HEK293T (cell line): ENCODE measurements around the gene USP24.

ENCODE experiments used
- ARNT ChIP-seq: fragments of 450-650 bp; IDR thresholded peaks from 2 replicates; pipeline ENCODE4 v1.6.1; 2017; ENCODE audit warnings: mild to moderate bottlenecking
- BHLHE40 ChIP-seq: fragments of 450-650 bp; IDR thresholded peaks from 2 replicates; pipeline ENCODE4 v1.6.1; 2016; ENCODE audit warnings: mild to moderate bottlenecking, moderate library complexity, borderline replicate concordance
- ELF4 ChIP-seq: fragments of 450-650 bp; IDR thresholded peaks from 2 replicates; pipeline ENCODE4 v1.6.1; 2017; ENCODE audit warnings: antibody characterized with exemption
- FOXA1 ChIP-seq: fragments of 450-650 bp; IDR thresholded peaks from 2 replicates; pipeline ENCODE4 v1.6.1; 2016; ENCODE audit warnings: mild to moderate bottlenecking
- FOXK2 ChIP-seq: fragments of 450-650 bp; IDR thresholded peaks from 2 replicates; pipeline ENCODE4 v1.6.1; 2016; ENCODE audit warnings: mild to moderate bottlenecking
- FOXM1 ChIP-seq: fragments of 450-650 bp; IDR thresholded peaks from 2 replicates; pipeline ENCODE4 v1.6.1; 2017; ENCODE audit warnings: mild to moderate bottlenecking, borderline replicate concordance
- HDGF ChIP-seq: fragments of 450-650 bp; IDR thresholded peaks from 2 replicates; pipeline ENCODE4 v1.6.1; 2017; ENCODE audit warnings: antibody characterized with exemption, borderline replicate concordance
- L3MBTL2 ChIP-seq: fragments of 450-650 bp; conservative IDR thresholded peaks from 2 replicates; pipeline ENCODE4 v1.6.1; 2016; ENCODE audit warnings: mild to moderate bottlenecking
- SP1 ChIP-seq: fragments of 450-650 bp; IDR thresholded peaks from 2 replicates; pipeline ENCODE4 v1.6.1; 2017
- SUZ12 ChIP-seq: fragments of 450-650 bp; IDR thresholded peaks from 2 replicates; pipeline ENCODE4 v1.6.1; 2016; ENCODE audit warnings: mild to moderate bottlenecking
- TARDBP ChIP-seq: fragments of 450-650 bp; IDR thresholded peaks from 2 replicates; pipeline ENCODE4 v1.6.1; 2016
- TF ChIP-seq, protein P1 (sequence below): fragments of 450-650 bp; IDR thresholded peaks from 2 replicates; pipeline ENCODE4 v1.6.1; 2016

DNA sequence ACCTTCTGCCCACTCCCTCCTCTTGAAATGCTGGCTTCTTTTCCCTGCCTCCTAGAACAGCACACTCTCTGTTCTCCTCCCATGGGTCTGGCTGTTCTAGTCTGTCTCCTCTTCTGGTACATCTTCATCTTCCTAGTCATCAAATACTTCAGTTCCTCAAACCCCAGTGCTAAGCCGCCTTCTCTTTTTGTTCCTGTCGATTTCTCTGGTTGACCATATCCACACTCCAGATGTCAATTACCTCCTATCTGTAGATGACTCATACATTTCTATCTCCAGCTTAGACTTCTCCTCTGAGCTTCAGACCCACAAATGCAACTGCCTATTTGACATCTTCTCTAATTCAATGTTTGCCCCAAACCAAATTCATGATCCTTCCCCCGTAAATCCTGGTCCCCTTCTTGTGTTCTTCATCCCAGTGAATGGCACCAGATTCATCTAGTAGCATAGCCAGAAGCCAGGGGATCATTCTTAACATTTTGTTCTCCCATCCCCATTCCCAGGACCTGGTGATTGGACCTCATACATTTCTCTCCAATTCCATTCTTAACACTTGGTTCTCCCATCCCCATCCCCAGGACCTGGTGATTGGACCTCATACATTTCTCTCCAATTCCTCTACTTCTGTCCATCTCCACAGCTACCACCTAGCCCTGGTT, 35.9 kb downstream of the USP24 start:
- TF ChIP-seq ELF4 (no peak), FOXM1 (no peak), SP1 (no peak), TARDBP (no peak), FOXK2 (no peak), FOXA1 (no peak), ARNT (no peak), SUZ12 (no peak), HDGF (no peak), L3MBTL2 (no peak), BHLHE40 (no peak)
- TF ChIP-seq, protein P1, sequence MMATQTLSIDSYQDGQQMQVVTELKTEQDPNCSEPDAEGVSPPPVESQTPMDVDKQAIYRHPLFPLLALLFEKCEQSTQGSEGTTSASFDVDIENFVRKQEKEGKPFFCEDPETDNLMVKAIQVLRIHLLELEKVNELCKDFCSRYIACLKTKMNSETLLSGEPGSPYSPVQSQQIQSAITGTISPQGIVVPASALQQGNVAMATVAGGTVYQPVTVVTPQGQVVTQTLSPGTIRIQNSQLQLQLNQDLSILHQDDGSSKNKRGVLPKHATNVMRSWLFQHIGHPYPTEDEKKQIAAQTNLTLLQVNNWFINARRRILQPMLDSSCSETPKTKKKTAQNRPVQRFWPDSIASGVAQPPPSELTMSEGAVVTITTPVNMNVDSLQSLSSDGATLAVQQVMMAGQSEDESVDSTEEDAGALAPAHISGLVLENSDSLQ, result no peak
